ENCODE results near the gene LTBP4. TPM values are rescaled to one million over a fixed set of nuclear protein-coding genes. Genes with fewer than 3 reads are reported as not detected.
A peak's percentile ranks its signal among the peaks of the same experiment; 100 is the strongest.
"Not testable (repeated sequence)": the region's sequence is repeated elsewhere in the genome, so short reads cannot be mapped to it uniquely, and the experiment has no call there.

Gene LTBP4
- total and polyA plus RNA-seq, 3 experiments from 2014 or later: 40.0 to 111 (median 103) TPM

GRCh38 chr19:40588110-40588854 is 12.9 kb upstream of the LTBP4 start:
- peaks cover 3 to 69% (median 7%) of the 10 kb centered on the region in 3 donors for H3K36me3 Mint-ChIP-seq
- H3K9me3 Mint-ChIP-seq: no peaks in the 10 kb centered on the region
- Histone ChIP-seq H3K27me3 (ENCODE audit: insufficient read depth, low read length, poor library complexity, severe bottlenecking) (no peaks in the 10 kb centered on the region), H3K4me3 (ENCODE audit: low read length) (no peak overlapping the region), H3K9me3 (ENCODE audit: low read length) (no peaks in the 10 kb centered on the region), H3K27ac (ENCODE audit: low read depth, low read length) (no peak overlapping the region), H3K4me1 (ENCODE audit: insufficient read depth, low read length) (no peaks in the 10 kb centered on the region), H3K36me3 (ENCODE audit: insufficient read depth, low read length) (peaks cover 13% of the 10 kb centered on the region)
- H3K27me3 Mint-ChIP-seq: no peaks in the 10 kb centered on the region
- H3K27ac Mint-ChIP-seq: peak overlapping the region in 2 of 8 donors; percentile 81 to 88
- CTCF ChIA-PET: interaction anchor here (1.2 to 2.7 kb wide), 3 partner anchors 10 to 47 kb away, joined by 3 to 7 read pairs (median 3); no protein-coding TSS in a partner anchor
- peaks cover 2 to 8% (median 4%) of the 10 kb centered on the region in 3 donors for H3K4me1 Mint-ChIP-seq
- no peak for DNase-seq
- no peak overlapping the region for H3K4me3 Mint-ChIP-seq
- POLR2A ChIA-PET: no interaction called here

- Mint-ChIP-seq H3K36me3 (peaks cover 3 to 63% (median 7%) of the 10 kb centered on the region in 3 donors), H3K27me3 (no peaks in the 10 kb centered on the region), H3K4me1 (peaks cover 3 to 10% (median 6%) of the 10 kb centered on the region in 3 donors), H3K9me3 (no peaks in the 10 kb centered on the region), H3K4me3 (no peak overlapping the region), H3K27ac (no peak overlapping the region)
- ChIA-PET POLR2A (no interaction called here), CTCF (interaction anchor here (1.2 kb wide), 1 partner anchor 19 kb away, joined by 3 read pairs; no protein-coding TSS in a partner anchor)
- no peaks in the 10 kb centered on the region for H3K9me3 ChIP-seq (ENCODE audit: low read length)
- no peaks in the 10 kb centered on the region for H3K27me3 ChIP-seq (ENCODE audit: insufficient read depth, low read length, poor library complexity, severe bottlenecking)
- H3K36me3 ChIP-seq (ENCODE audit: insufficient read depth, low read length): peaks cover 13% of the 10 kb centered on the region
- H3K27ac ChIP-seq (ENCODE audit: low read depth, low read length): no peak overlapping the region
- DNase-seq: no peak
- no peak overlapping the region for H3K4me3 ChIP-seq (ENCODE audit: low read length)
- H3K4me1 ChIP-seq (ENCODE audit: insufficient read depth, low read length): no peaks in the 10 kb centered on the region
Observed at GRCh38 chr19:40588926-40589569, 12.1 kb upstream of the LTBP4 start.

GRCh38 chr19:40589591-40590429 is 11.4 kb upstream of the LTBP4 start:
- no peak overlapping the region for H3K4me3 ChIP-seq (ENCODE audit: low read length)
- no peak overlapping the region for H3K27ac ChIP-seq (ENCODE audit: low read depth, low read length)
- DNase-seq: no peak
- ChIA-PET POLR2A (no interaction called here), CTCF (no interaction called here)
- H3K27me3 ChIP-seq (ENCODE audit: insufficient read depth, low read length, poor library complexity, severe bottlenecking): no peaks in the 10 kb centered on the region
- Mint-ChIP-seq H3K9me3 (no peaks in the 10 kb centered on the region), H3K36me3 (peaks cover 3 to 55% (median 5%) of the 10 kb centered on the region in 3 donors), H3K4me3 (no peak overlapping the region), H3K27me3 (no peaks in the 10 kb centered on the region), H3K4me1 (peaks cover 10 to 17% (median 13%) of the 10 kb centered on the region in 3 donors), H3K27ac (peak overlapping the region in 2 of 8 donors; percentile 15 to 43)
- H3K4me1 ChIP-seq (ENCODE audit: insufficient read depth, low read length): peaks cover 8% of the 10 kb centered on the region
- no peaks in the 10 kb centered on the region for H3K9me3 ChIP-seq (ENCODE audit: low read length)
- H3K36me3 ChIP-seq (ENCODE audit: insufficient read depth, low read length): peaks cover 7% of the 10 kb centered on the region

- DNase-seq: no peak
- Histone ChIP-seq H3K4me3 (ENCODE audit: low read length) (no peak overlapping the region), H3K36me3 (ENCODE audit: insufficient read depth, low read length) (peaks cover 7% of the 10 kb centered on the region), H3K27me3 (ENCODE audit: insufficient read depth, low read length, poor library complexity, severe bottlenecking) (no peaks in the 10 kb centered on the region), H3K4me1 (ENCODE audit: insufficient read depth, low read length) (peaks cover 9% of the 10 kb centered on the region), H3K27ac (ENCODE audit: low read depth, low read length) (no peak overlapping the region), H3K9me3 (ENCODE audit: low read length) (no peaks in the 10 kb centered on the region)
- H3K36me3 Mint-ChIP-seq: peaks cover 3 to 48% (median 4%) of the 10 kb centered on the region in 3 donors
- H3K4me1 Mint-ChIP-seq: peaks cover 14 to 20% (median 16%) of the 10 kb centered on the region in 3 donors
- no peak overlapping the region for H3K27ac Mint-ChIP-seq
- no peaks in the 10 kb centered on the region for H3K27me3 Mint-ChIP-seq
- CTCF ChIA-PET: no interaction called here
- POLR2A ChIA-PET: interaction anchor here (1.1 kb wide), 1 partner anchor 20 kb away, joined by 3 read pairs; no protein-coding TSS in a partner anchor
- no peak overlapping the region for H3K4me3 Mint-ChIP-seq
- H3K9me3 Mint-ChIP-seq: no peaks in the 10 kb centered on the region
Observed at GRCh38 chr19:40590464-40591265, 10.5 kb upstream of the LTBP4 start.

GRCh38 chr19:40591724-40592123 is 9.4 kb upstream of the LTBP4 start:
- peak overlapping the region in 2 of 8 donors; percentile 57 to 67 for H3K27ac Mint-ChIP-seq
- H3K4me1 Mint-ChIP-seq: peaks cover 14 to 16% (median 15%) of the 10 kb centered on the region in 3 donors
- CTCF ChIA-PET; DNase-seq; H3K9me3 ChIP-seq (ENCODE audit: low read length); H3K9me3 Mint-ChIP-seq; H3K27me3 ChIP-seq (ENCODE audit: insufficient read depth, low read length, poor library complexity, severe bottlenecking); H3K27me3 Mint-ChIP-seq; H3K4me3 ChIP-seq (ENCODE audit: low read length); H3K36me3 ChIP-seq (ENCODE audit: insufficient read depth, low read length); H3K4me1 ChIP-seq (ENCODE audit: insufficient read depth, low read length); H3K4me3 Mint-ChIP-seq; H3K27ac ChIP-seq (ENCODE audit: low read depth, low read length): not testable (repeated sequence)
- POLR2A ChIA-PET: interaction anchor here (1.1 kb wide), 1 partner anchor 21 kb away, joined by 3 read pairs; no protein-coding TSS in a partner anchor
- H3K36me3 Mint-ChIP-seq: peaks cover 0 to 38% (median 1%) of the 10 kb centered on the region in 3 donors

- H3K9me3 Mint-ChIP-seq: no peaks in the 10 kb centered on the region
- H3K36me3 ChIP-seq (ENCODE audit: insufficient read depth, low read length): no peaks in the 10 kb centered on the region
- H3K9me3 ChIP-seq (ENCODE audit: low read length): no peaks in the 10 kb centered on the region
- H3K4me3 Mint-ChIP-seq: no peak overlapping the region
- POLR2A ChIA-PET: interaction anchor here (1.1 kb wide), 1 partner anchor 21 kb away, joined by 3 read pairs; no protein-coding TSS in a partner anchor
- H3K36me3 Mint-ChIP-seq: peaks cover 0 to 33% (median 0%) of the 10 kb centered on the region in 3 donors
- no peak overlapping the region for H3K27ac ChIP-seq (ENCODE audit: low read depth, low read length)
- H3K27ac Mint-ChIP-seq: peak overlapping the region in 1 of 8 donors; percentile 57
- H3K27me3 Mint-ChIP-seq: peaks cover 3 to 6% of the 10 kb centered on the region in 2 donors
- H3K27me3 ChIP-seq (ENCODE audit: insufficient read depth, low read length, poor library complexity, severe bottlenecking): peaks cover 5% of the 10 kb centered on the region
- H3K4me1 ChIP-seq (ENCODE audit: insufficient read depth, low read length): peaks cover 9% of the 10 kb centered on the region
- H3K4me1 Mint-ChIP-seq: peaks cover 14 to 16% (median 15%) of the 10 kb centered on the region in 3 donors
- H3K4me3 ChIP-seq (ENCODE audit: low read length): no peak overlapping the region
- DNase-seq: no peak
- CTCF ChIA-PET: interaction anchor here (1.5 kb wide), 1 partner anchor 171 kb away, joined by 3 read pairs; no protein-coding TSS in a partner anchor
Observed at GRCh38 chr19:40592170-40592569, 9.0 kb upstream of the LTBP4 start.

- H3K27ac Mint-ChIP-seq: peak overlapping the region in 3 of 8 donors; percentile 42 to 61 (median 57)
- H3K4me3 ChIP-seq (ENCODE audit: low read length): no peak overlapping the region
- POLR2A ChIA-PET: interaction anchor here (0.7 kb wide), 1 partner anchor 16 kb away, joined by 5 read pairs; no protein-coding TSS in a partner anchor
Observed at GRCh38 chr19:40594255-40594654, 6.9 kb upstream of the LTBP4 start.

More at GRCh38 chr19:40594255-40594654, 6.9 kb upstream of the LTBP4 start:
- CTCF ChIA-PET: interaction anchor here (1.8 to 3.4 kb wide), 2 partner anchors 8 to 41 kb away, joined by 4 to 14 read pairs; no protein-coding TSS in a partner anchor
- DNase-seq: peak in 1 of 5 donors; percentile 60
- H3K36me3 Mint-ChIP-seq: peaks cover 0 to 18% (median 0%) of the 10 kb centered on the region in 3 donors
- H3K27me3 Mint-ChIP-seq: peaks cover 19 to 20% of the 10 kb centered on the region in 2 donors
- no peaks in the 10 kb centered on the region for H3K36me3 ChIP-seq (ENCODE audit: insufficient read depth, low read length)
- H3K4me1 Mint-ChIP-seq: peaks cover 24 to 28% (median 26%) of the 10 kb centered on the region in 3 donors
- H3K4me3 Mint-ChIP-seq: peak overlapping the region in 1 of 7 donors; percentile 59
- H3K9me3 ChIP-seq (ENCODE audit: low read length): no peaks in the 10 kb centered on the region
- no peak overlapping the region for H3K27ac ChIP-seq (ENCODE audit: low read depth, low read length)
- peaks cover 21% of the 10 kb centered on the region for H3K4me1 ChIP-seq (ENCODE audit: insufficient read depth, low read length)
- peaks cover 21% of the 10 kb centered on the region for H3K27me3 ChIP-seq (ENCODE audit: insufficient read depth, low read length, poor library complexity, severe bottlenecking)
- no peaks in the 10 kb centered on the region for H3K9me3 Mint-ChIP-seq

Data from CD8-positive, alpha-beta memory T cell (primary cell).